Activated CD4-positive, CD25-positive, alpha-beta regulatory T cell treated with anti-CD3 and anti-CD28 coated beads, Interleukin-2, amount 50 U/mL, for 16 hours (primary cell): ENCODE data around the gene DUS4L.

ENCODE experiments used
- DNase-seq: peaks from one replicate; pipeline ENCODE4 v3.0.0-alpha.2; 2020; ENCODE audit warnings: low read depth, low spot score

Gene DUS4L

DNA sequence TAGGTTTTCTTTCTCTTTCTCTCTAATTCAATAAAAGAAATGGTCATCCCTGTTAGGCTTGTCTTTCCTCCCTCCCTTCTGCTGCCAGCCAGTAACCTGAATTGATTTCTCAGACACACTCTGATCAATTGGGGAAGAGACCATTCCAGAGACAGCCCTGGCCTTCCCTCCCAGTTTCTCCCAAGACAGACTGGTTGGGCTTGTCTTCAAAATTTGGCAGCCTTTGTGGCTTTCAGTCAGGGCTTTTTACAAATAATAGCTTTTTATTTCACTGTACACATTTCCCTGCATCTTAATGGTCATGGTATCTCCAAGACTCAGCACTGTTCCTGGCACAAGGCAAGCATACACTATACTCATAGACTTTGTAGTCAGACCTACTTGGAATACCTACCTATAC, 50.2 kb downstream of the DUS4L start:
- DNase-seq, result no peak

GRCh38 chr7:107614425-107614824, 50.7 kb downstream of the DUS4L start:
- no peak for DNase-seq

DNA sequence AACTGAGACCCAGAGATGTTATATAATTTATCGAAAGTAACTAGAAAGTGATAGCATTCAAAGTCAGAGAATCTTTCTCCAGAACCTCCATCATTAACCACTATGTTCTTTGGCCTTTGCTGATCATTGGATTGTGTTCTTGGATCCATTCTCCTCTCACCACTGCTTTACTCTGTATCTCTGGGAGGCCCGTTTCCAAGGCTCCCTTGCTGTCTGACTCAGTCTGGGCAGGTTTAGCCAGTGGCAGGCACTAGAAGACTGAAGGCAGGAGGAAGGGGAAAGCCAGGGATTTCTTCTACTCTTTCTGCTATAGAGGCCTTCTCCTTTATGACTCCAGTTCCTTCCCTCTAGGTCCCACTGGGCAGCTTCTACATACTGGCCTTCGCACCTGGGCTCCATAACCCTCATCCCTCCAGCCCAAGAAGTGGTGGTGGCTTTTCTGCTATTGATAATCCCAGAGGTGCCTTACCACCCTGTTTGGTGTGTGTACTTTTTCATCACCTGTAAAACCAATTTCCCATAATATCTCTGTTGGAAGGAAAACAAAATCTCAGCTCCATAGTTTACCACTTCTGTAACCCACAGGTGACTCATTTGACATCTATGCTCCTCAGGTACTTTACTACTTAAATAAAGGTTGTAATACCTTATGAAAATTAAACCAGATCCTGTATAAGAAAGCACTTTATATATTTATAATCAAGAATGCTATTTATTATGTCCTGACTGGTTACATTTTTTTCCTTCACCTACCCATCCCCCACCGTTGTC, 52.3 kb downstream of the DUS4L start:
- DNase-seq, result no peak

DNA sequence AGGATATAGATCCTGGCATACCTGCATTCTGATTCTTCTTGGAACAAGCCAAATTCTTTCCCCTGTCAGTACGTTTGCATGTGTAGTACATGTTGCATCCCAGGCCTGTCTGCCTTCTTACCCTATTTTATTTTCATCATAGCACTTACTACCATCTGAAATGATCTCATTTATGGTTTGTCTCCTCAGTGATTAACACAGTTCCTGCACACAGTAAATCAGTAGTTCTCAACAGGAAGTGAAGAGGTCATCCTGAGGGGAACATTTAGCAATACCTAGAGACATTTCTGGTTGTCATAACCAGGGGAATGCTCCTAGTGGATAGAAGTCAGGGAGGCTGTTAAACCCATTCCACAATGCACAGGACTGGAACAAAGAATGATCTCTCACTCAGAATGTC, 58.7 kb downstream of the DUS4L start:
- DNase-seq, result no peak

DNA sequence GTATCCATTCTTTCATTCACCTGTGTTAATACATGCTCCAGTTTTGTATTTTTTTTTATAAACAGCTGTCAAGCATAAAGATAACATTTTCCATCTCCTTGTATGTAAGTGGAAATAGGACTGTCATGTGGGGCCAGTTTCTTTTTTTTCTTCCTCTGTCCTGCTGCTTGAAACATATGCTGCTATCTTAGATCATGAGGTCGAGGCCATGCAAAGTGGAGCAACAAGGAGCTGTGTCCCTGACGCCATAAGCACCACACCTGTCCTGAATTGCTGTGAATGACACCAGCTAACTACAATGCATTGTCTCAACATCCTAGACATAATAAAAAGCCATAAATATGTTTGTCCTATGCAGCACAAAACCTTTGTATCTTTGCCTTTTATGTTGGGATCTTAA, 59.1 kb downstream of the DUS4L start:
- no peak for DNase-seq

DNA sequence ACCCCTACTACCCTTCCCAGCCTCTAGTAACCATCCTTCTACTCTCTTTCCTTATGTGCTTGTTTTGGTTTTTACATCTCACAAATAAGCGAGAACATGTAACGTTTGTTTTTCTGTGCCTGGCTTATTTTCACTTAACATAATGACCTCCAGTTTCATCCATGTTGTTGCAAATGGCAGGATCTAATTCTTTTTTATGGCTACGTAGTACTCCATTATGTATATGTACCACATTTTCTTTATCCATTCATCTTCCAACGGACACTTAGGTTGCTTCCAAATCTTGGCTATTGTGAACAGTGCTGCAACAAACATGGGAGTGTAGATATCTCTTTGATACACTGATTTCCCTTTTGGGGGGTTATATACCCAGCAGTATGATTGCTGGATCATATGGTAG, 63.2 kb downstream of the DUS4L start:
- no peak for DNase-seq
